ENCODE data around the gene HBS1L.

DNA sequence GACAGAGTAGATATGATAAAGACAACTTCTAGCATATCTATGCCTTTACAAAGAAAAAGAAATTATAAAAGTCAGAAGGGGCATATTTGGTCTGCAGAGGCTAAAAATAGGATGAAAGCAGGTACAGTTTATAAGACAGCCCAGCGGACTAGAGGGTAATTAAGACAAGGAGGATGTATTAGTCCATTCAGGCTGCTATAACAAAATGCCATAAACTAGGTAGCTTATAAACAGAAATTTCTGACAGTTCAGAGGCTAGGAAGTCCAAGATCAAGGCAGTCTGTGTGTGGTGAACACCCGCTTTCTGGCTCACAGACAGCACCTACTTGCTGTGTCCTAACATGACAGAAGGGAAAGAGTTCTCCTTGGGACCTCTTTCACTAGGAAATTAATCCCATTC is 5.7 kb downstream of the HBS1L start:
- TF ChIP-seq, protein P1, sequence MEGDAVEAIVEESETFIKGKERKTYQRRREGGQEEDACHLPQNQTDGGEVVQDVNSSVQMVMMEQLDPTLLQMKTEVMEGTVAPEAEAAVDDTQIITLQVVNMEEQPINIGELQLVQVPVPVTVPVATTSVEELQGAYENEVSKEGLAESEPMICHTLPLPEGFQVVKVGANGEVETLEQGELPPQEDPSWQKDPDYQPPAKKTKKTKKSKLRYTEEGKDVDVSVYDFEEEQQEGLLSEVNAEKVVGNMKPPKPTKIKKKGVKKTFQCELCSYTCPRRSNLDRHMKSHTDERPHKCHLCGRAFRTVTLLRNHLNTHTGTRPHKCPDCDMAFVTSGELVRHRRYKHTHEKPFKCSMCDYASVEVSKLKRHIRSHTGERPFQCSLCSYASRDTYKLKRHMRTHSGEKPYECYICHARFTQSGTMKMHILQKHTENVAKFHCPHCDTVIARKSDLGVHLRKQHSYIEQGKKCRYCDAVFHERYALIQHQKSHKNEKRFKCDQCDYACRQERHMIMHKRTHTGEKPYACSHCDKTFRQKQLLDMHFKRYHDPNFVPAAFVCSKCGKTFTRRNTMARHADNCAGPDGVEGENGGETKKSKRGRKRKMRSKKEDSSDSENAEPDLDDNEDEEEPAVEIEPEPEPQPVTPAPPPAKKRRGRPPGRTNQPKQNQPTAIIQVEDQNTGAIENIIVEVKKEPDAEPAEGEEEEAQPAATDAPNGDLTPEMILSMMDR (IDR thresholded peaks at IDR 0.05; ENCODE audit: borderline replicate concordance, extremely low read depth, low read length, poor library complexity, severe bottlenecking) = no peak
- TF ChIP-seq EZH2 (IDR thresholded peaks at IDR 0.05; ENCODE audit: borderline replicate concordance, low read depth, low read length, severe bottlenecking) = no peak

Measured in DND-41 (cell line).